NCI-H82 (cell line): ENCODE data around the gene COL27A1.
"Not testable (repeated sequence)": the region's sequence is repeated elsewhere in the genome, so short reads cannot be mapped to it uniquely, and the experiment has no call there.

Source experiments
- DNase-seq: peaks from one replicate; lab custom pipeline; 2025; lab: John Stamatoyannopoulos, UW

COL27A1 gene

DNA sequence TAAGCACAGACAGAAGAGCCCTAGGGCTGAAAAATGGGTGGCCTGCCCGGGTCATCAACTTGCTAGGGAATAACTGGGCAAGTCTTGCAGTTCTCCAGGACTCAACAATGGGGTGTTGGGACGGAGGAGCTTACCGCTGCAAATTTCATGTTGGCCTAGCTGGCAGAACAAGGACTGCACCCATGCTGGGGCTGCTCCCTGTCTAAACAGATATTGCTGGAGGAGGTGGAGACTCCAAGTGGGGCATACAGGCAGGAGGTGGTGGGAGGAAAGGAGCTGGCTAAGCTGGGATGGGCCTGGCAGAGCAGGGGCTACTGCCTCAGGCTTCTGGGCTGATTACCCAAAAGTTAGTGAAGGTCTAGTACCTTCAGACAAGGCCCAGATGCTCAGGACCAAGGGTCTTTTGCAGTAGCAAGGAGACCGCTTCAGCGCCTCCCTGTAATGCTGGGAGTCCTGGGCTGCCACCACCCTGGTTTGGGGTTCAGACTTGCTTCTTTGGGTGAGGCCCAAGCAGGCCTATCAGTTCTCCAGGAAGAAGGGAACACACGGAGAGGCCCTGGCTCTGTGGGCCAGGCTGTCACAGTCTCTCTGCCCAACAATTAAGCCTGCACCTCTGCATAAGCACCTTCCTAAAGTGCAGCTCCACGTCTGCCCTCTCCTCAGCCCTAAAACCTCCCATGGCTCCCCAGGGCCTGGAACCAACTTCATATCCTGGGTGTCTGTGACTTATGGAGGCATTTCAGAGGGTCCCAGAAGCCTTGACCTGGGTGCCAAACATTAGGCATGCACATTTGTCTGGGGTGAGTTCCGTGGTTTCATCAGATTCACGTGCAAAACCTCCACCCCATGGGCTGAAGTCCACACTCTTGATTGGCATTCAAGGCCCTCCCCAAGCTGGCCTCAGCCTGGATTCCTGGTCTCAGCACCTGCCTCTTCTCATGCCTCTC is 32.0 kb upstream of the COL27A1 start:
- no peak for DNase-seq

DNA sequence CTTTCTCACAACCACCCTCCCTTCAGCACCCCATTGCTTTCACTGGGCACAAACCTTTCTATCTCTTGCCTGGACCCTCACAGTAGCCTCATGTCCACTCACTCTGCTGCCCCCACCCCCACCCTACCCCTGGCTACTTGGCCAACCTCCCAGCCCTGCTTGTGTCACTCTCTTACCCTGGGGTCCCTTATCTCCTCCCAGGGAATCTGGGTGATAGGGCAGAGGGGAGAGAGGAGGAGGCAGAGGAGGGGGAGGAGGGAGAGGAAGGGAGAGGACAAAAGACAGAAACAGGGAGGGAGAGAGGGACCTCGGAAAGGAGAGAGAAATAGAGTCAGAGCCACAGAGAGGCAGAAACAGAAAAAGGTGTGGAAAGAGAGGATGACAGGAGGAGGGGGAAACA is 31.2 kb upstream of the COL27A1 start:
- DNase-seq = no peak

DNA sequence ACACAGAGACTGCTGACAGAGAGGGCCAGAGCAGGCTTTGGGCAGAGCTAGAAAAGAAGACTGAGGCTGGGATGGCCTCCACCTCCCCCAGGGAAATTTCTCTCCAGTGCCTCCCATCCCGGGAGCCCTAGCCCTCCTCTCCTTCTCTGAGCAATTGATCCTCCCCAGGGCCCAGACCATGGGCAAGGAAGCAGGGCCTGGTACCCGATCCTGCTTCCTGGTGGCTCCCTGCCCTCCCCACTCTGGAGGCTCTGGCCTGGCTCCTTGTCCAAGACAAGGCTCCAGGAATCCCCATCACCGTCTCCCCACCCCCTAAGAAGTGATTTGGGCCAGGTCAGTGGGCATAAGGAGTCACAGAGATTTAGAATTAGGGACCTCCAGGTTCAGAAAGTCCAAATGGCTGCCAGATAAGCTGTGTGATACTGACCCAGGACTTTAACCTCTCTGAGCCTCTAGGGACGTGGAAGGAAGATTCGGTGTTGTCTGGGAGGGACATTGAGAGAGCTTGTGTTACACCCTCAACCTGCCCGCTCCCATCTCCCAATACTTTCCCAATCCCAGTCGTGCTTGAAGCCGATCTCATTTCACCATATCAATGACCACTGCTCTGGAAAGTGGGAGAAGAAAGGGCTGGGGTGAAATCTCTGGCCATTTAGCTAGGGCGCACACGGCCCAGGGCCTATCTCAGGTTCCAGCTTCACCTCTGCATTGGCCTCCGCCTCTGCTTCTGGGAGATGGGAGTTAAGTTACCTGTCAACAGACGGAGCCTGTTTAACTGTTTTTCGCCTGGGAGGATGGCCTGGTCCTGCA is 30.5 kb upstream of the COL27A1 start:
- no peak for DNase-seq

DNA sequence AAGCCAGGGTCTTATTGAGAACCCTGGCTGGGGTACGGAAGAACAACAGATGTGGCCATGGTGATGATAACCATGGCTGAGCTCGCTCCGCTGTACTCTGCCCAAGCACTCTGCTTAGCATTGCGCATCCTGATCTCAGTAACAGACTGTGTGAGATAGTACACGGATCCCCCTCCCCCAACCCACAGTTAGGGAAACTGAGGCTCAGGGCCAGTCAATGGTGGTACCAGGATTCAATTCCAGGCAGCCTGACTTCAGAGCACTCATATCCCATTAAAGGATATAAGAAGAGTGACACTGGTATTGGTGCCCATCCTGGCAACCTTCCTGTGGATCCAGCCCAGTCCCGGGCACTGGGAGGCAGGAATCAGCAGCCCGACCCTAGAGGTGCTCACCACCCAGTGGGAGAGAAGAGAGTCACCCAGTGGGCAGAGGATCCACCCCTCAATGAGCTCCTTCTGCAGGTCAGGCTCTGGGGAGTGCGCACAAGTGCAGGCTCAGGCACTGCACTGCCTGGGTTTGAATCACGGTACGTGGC is 29.8 kb upstream of the COL27A1 start:
- DNase-seq = peak; percentile 33

DNA sequence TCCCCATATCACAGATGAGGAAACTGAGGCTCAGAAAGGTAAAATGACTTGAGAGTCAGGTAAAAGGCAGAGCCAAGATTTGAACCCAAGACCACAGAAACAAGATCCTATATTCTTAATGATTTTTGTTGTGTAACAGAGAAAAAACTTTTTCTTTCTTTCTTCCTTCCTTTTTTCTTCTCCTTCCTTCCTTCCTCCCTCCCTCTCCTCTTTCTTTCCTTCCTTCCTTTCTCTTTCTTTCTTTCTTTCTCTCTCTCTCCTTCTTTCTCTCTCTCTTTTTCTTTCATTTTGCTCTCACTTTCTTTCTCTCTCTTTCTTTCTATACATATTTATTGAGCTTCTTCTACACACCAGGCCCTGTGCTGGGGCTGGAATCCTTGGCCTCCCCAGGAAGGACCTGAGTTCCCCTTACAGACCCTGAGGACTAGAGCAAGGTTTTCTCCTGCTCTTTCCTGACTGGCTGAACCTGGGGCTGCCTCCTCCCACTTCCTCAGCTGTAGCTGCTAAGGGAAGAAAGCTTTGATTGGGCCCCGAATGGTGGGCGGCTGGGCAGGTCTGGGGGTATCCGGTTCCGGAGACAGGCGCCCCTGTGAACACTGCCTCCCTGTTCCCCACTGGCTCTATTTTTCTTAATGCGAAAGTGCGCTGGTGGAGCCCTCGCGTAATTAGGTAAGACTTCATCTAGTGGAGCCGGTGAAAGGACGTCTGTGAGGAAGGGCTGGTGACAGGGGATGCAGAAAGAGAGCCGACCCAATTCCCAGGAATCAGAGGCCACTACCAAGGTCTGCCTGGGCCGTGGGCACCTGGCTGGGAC is 28.9 kb upstream of the COL27A1 start:
- DNase-seq = no peak

DNA sequence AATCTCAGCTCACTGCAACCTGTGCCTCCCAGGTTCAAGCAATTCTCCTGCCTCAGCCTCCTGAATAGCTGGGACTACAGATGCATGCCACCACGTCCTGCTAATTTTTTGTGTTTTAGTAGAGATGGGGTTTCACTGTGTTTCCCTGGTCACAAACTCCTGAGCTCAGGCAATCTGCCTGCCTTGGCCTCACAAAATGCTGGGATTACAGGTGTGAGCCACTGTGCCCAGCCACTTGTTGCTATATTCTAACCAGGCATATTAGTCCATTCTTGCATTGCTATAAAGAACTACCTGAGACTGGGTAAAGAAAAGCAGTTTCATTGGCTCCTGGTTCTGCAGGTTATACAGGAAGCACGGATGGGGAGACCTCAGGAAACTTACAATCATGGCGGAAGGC is 26.6 kb upstream of the COL27A1 start:
- DNase-seq = not testable (repeated sequence)

GRCh38 chr9:114130141-114130540 is 25.2 kb upstream of the COL27A1 start:
- DNase-seq = no peak

DNA sequence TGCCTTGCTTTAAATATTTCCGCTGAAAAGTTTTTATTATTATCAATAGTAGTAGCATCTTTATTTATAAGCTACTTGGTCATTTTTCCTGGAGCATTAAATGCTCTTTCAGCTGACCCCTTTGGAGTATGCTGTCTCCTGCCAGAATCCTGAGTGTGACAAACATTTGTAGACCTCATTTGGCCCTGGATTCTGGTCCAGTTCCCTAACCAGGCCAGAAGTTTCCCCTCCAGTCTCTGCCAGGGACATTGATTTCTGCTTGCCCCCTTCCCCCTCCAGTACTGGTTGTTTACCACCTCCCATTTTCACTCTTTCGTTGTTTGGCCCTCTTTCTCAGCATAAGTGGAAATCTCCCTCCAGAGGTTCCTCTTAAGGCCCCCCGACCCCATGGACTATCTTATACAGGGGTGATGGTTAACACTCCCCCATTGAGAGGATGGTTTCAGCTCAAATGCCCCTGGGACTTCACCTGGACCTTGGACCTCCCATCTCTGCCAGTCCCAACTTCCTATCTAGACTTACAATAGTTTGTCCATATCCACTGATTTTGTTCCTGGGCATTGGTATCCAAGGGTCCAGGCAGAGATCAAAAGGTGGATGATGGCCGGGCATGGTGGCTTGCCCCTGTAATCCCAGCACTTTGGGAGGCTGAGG is 24.6 kb upstream of the COL27A1 start:
- no peak for DNase-seq

DNA sequence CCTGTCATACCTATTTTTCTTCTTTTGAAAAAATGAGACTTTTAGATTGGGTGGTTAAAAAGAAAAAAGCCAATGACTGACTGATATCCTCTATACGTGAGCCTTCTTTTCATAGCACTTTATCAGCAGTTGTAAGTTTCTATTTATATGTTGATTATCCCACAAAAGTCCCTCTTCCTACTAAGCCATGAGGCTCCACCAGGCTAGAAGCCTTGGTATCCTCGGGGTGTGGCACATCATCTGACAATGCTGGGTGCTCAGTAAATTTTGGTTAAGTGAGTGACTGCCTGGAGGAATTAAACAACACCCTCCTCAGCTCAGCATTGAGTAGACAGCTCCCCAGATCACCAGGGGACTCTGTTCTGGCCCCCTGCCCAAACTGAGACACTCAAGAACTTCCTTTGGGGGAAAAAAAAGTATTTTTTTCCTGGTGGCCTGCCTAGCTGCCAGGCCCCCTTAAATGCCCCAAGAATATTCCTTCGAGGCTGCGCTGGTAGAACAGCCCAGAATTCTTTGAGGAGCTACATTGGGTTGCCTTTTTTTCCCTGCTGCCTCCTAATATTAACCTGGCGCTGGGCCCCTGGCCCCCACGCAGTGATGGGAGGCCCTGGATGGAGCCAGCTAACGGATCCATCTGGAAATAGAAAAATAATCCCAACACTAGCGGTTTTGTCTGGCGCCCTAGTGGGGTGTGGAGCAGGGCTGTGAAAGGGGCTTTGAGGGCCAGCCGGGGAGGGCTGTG is 23.4 kb upstream of the COL27A1 start:
- DNase-seq = no peak

- no peak for DNase-seq
These were observed 22.8 kb upstream of the COL27A1 start for GRCh38 chr9:114132550-114132918.

- no peak for DNase-seq
These were observed 20.4 kb upstream of the COL27A1 start for GRCh38 chr9:114134827-114135396.

- DNase-seq = no peak
These were observed 17.5 kb upstream of the COL27A1 start for GRCh38 chr9:114137831-114138230.

DNA sequence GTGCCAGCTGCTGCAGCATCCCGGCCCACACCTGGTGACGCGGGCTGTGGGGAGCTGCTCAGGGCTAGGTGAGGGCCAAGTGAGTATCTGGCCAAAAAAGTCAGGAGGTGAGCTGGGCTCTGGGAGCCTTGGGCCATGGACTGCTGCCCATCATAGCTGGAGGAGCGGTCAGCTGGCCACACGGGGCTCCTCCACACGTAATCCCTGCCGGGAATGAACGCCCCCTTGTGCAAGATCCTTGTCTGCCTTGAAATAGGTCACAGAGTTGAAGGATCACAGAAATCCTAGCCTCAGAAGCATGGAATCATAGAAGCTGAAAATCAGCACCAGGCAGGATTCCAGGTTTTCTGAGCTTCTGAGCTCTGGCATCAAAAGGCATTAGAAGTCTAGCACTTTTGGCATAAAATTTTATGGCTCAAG is 16.8 kb upstream of the COL27A1 start:
- DNase-seq = no peak

DNA sequence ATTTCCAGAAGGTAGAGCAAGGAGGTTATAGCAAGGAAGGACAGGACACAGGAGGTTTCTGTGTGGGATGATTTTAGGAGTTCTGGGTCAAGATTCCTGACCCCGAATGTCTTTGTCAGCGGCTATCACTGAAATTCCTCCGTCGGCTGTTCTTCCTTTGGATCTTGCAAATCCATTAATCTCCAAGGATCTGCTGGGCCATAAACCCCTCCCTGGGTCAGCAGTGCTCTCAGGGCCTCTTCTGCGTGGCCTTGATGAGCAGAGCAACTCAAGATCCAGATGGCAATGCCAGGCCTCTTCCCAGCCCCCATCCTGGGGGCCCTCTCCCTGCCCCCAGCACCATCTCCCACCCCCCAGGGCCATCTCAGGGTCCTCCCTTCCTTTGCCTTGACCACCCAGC is 16.3 kb upstream of the COL27A1 start:
- peak; percentile 56 for DNase-seq

DNA sequence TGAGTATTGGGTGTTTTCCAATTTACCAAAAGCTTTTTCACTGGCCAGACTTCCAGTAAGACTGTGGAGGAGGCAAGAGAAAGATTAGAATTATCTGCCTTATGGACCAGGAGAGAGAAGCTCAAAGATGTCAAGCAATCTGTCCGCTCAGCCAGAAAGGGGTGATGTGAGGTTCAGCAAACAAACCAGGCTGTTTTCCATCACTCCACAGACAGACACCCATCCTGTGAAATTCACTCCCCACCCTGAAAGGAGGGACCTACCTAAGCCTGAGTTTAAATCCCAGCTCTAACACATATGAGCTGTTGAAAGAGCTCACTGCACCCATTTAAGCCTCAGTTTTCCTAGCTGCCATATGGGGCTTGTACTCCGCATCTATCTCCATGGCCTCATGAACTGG is 14.9 kb upstream of the COL27A1 start:
- peak; percentile 89 for DNase-seq

DNA sequence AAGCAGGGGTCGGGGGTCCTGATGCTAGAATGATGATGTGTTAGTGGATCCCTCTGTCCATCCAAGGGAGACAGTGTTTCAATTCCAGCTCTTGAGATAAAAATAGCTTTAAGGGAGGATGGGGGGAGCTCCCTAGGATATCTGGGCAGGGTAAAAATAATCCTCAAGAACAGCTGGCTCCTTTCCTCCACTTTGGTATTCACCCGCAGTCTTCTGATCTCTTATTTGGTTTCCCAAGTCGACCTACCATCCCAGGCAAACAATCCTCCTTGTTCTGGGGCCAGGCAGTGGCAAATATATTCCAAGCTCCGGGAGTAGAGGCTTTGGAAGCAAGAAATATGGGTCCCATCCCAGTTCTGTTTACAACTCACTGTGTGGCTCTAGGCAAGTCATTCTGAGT is 14.5 kb upstream of the COL27A1 start:
- peak; percentile 79 for DNase-seq

DNA sequence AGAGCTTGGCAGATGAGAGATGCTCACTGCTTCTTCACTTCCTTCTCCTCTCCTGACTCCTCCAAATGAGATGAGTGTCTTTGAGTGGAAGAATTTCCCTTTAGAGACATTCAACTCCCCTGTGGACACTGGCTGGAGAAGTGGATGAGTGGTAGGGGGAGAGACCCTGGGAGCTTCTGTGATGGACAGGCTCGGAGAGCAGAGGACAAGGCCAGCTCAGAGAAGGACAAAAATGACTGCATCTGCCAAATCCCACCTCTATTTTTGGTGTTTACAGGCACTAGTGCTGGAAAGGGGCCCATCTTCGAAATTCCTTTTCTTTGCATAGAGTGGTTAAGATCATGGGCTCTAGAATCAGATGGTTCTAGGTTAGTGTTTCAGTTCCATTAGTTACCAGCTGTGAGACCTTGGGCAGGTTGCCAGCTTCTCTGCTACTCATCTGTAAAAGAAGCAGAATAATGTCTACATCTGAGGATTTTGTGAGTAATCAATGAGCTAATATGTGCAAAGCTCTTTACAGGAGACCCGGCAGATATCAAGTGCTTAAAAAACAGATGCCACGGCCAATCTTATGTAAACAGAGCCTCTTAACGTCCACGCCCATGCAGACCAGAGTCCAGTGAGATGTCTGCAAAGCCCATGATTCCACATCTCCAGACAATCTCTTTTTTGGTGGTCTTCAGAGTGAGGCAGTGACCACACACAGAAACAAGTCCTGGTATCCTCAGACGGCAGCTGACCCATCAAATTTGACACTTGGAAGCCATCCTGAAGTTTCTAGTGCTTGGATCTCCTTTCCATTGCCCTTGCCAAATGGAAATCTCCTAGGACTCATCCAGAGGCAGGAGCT is 13.6 kb upstream of the COL27A1 start:
- peak; percentile 94 for DNase-seq

DNA sequence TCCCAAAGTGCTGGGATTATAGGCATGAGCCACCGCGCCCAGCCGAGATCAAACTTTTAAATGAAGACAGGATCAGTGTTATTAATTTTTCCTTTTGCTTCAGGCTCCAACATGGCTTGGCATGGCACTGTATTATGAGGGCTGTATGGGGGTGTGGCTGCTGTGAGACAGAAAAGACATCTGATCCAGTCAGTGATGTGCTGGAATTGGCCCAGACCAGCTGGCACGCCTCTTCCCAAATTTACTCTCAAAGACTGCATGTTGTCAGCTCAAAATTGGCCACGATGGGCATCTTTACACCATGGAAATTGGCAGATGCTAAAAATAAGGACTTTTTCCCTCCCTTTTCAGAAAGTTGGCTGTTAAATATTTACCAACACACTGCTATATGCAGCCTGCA is 12.1 kb upstream of the COL27A1 start:
- DNase-seq = peak; percentile 20

GRCh38 chr9:114146735-114147134 is 8.6 kb upstream of the COL27A1 start:
- no peak for DNase-seq
